ENCODE measurements around the gene SYNCRIP.
"Not testable (repeated sequence)": the region's sequence is repeated elsewhere in the genome, so short reads cannot be mapped to it uniquely, and the experiment has no call there.

Gene SYNCRIP

GRCh38 chr6:85642774-85643536 lies at the start of gene SYNCRIP:
TSS of gene SYNCRIP (minus strand) at chr6:85642886. CDS start at chr6:85641439, 1,447 bp downstream.
- DNase-seq: peak; percentile 98

- DNase-seq: no peak
Observed at GRCh38 chr6:85691478-85691877, 48.8 kb upstream of the SYNCRIP start.

GRCh38 chr6:85690071-85690470 lies 47.4 kb upstream of the SYNCRIP start:
- no peak for DNase-seq

GRCh38 chr6:85685713-85686112 lies 43.0 kb upstream of the SYNCRIP start:
- DNase-seq: no peak

- DNase-seq: no peak
Observed at GRCh38 chr6:85684809-85685171, 42.1 kb upstream of the SYNCRIP start.

- DNase-seq: no peak
Observed at GRCh38 chr6:85684133-85684808, 41.6 kb upstream of the SYNCRIP start.

GRCh38 chr6:85681899-85682298 lies 39.2 kb upstream of the SYNCRIP start:
- not testable (repeated sequence) for DNase-seq

GRCh38 chr6:85680388-85680787 lies 37.7 kb upstream of the SYNCRIP start:
- no peak for DNase-seq

- DNase-seq: no peak
Observed at GRCh38 chr6:85679445-85680123, 36.9 kb upstream of the SYNCRIP start.

- peak; percentile 99 for DNase-seq
Observed at GRCh38 chr6:85678602-85679444, 36.1 kb upstream of the SYNCRIP start.

- DNase-seq: no peak
Observed at GRCh38 chr6:85678026-85678601, 35.4 kb upstream of the SYNCRIP start.

GRCh38 chr6:85677234-85677956 lies 34.7 kb upstream of the SYNCRIP start:
- peak in 1 of 2 donors; percentile 27 for DNase-seq

- peak in 1 of 2 donors; percentile 15 for DNase-seq
Observed at GRCh38 chr6:85676086-85676729, 33.5 kb upstream of the SYNCRIP start.

GRCh38 chr6:85675030-85675819 lies 32.5 kb upstream of the SYNCRIP start:
- peak in 1 of 2 donors; percentile 13 for DNase-seq

GRCh38 chr6:85674604-85675003 lies 31.9 kb upstream of the SYNCRIP start:
- peak in 1 of 2 donors; percentile 15 for DNase-seq

GRCh38 chr6:85673198-85674139 lies 30.8 kb upstream of the SYNCRIP start:
- no peak for DNase-seq

- DNase-seq: no peak
Observed at GRCh38 chr6:85672623-85673022, 29.9 kb upstream of the SYNCRIP start.

- no peak for DNase-seq
Observed at GRCh38 chr6:85672050-85672449, 29.4 kb upstream of the SYNCRIP start.

GRCh38 chr6:85670573-85670972 lies 27.9 kb upstream of the SYNCRIP start:
- no peak for DNase-seq

All from CD4-positive, alpha-beta T cell treated with Interleukin-4 for 1 hour (primary cell).